Stimulated activated CD8-positive, alpha-beta memory T cell treated with anti-CD3 and anti-CD28 coated beads, Interleukin-7, amount 100 ng/mL, for 24 hours (primary cell): ENCODE results near the gene KLC1.
"Not testable (repeated sequence)": the region's sequence is repeated elsewhere in the genome, so short reads cannot be mapped to it uniquely, and the experiment has no call there.

Experiments
- DNase-seq: peaks from one replicate; pipeline ENCODE4 v3.0.0-alpha.2; 2020; ENCODE audit warnings: low read depth

The KLC1 gene

GRCh38 chr14:103625356-103626095 lies 3.5 kb upstream of the KLC1 start:
- no peak for DNase-seq

- no peak for DNase-seq
These were observed 2.7 kb upstream of the KLC1 start for GRCh38 chr14:103626146-103626850.

- DNase-seq: no peak
These were observed 1.7 kb upstream of the KLC1 start for GRCh38 chr14:103627073-103628025.

DNA sequence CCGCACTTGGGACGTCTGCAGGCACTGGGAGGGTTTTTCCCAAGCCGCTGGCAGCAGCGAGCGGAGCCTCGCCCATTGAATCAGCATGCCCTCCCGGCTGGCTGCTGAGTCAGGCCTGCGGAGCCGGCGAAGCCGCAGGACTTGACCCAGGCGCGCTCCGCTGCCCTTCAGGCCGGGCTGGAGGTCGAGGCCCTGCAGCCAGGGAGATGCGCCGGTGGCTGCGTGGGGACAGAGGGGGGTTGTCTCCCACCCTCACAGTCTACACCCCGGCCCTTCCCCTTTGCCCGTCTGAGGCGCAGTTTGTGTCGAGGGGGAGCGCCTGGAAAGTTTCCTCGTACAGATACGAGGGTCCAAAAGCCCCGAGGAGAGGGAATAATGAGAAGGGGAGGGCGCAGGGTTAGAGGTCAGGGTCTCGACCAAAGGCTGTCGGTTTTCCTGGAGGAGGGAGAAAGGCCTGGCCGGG lies 759 bp upstream of the KLC1 start:
- no peak for DNase-seq

DNA sequence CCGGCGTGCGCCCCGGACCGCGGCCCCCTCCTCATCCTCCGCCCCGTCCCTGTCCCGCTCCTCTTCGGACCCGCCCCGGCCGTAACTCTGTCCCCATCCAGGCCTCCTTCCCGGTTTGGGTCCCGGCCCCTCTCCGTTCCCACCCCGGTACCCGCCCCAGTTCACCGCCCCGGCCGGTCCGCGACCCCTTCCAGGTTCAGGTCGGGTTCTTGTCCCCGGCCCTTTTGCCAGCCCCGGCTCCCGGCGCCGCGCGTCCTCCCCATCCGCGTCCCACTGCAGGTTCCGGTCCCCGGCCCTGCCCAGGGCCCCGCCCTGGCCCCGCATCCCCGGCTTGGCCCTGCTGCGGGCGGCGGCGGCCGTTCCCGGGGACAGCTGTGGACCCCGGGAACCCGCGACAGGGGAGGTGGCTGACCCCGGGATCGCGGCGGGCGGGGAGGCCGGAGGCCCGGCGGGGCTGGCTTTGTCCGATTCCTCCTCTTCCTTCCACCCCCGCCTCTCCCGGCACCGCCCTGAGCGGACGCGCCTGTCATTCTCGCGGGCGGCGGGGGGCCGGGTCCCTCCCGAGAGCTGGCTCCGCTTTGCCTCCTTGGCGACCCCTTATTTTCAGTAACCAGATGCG lies 601 bp downstream of the KLC1 start:
- peak; percentile 25 for DNase-seq

GRCh38 chr14:103630364-103631108 lies 1.5 kb downstream of the KLC1 start:
- no peak for DNase-seq

DNA sequence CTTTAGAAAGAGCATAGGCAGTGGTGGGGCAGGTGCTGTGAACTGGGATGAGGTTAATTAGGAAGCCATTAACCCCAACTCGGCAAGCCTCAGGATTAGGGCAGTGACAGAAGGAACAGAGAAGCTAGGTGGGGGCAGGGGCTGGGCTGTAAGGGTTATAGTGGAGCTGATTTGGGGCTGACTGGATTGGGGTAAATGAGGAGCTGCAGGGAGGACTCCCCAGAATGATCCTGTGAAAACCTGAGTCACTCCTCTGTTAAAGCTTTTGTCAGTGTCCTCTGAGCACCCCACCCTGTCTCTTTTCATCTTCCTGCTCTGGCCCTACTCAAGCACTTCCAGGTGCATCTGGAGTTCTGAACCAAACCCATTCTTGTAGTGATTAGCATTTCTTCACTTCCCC lies 4.4 kb downstream of the KLC1 start:
- no peak for DNase-seq

GRCh38 chr14:103634156-103634555 lies 5.1 kb downstream of the KLC1 start:
- no peak for DNase-seq

DNA sequence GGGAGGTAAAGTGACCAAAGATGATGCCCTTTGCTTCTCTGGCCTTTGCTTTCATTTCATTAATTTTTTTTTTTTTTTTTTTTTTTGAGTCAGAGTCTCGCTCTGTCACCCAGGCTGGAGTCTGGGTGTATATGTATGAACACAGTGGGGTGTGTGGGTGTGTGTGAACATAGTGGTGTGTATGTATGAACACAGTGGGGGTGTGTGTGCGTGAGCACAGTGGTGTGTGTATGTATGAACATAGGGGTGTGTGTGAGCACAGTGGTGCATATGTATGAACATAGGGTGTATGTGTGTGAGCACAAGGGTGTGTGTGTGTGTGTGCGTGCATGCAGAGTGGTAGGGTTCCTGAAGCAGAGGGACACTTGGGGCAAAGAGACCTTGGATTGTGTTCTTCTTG lies 9.6 kb downstream of the KLC1 start:
- no peak for DNase-seq

DNA sequence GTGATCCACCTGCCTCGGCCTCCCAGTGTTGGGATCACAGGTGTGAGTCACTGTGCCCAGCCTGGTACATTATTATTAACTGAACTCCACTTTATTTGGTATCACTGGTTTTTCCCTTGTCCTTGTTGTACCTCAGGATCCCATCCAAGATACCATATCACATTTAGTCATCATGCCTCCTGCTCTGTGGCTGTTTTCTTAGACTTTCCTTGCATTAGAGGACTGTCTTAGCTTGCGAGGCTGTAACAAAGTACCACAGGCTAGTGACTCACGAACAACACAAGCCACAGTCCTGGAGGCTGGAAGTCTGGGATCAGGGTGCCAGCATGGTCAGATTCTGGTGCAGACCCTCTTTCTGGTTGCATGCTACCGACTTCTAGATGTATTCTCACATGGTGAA lies 12.2 kb downstream of the KLC1 start:
- DNase-seq: no peak

GRCh38 chr14:103646189-103646588 lies 17.2 kb downstream of the KLC1 start:
- DNase-seq: no peak

DNA sequence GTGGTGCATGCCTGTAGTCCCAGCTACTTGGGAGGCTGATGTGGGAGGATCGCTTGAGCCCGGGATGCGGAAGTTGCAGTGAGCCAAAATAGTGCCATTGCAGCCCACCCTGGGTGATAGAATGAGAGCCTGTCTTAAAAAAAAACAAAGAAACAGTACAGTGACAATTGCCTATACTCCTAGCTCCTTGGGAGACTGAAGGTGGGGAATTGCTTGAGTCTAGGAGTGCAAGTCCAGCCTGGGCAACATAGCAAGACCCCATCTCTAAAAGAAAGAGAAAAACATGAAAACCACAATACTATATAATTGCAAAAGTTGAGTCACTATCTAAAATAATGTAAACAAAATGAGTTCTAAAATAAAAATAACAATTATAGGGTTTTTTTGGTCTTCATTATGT lies 20.0 kb downstream of the KLC1 start:
- DNase-seq: no peak

DNA sequence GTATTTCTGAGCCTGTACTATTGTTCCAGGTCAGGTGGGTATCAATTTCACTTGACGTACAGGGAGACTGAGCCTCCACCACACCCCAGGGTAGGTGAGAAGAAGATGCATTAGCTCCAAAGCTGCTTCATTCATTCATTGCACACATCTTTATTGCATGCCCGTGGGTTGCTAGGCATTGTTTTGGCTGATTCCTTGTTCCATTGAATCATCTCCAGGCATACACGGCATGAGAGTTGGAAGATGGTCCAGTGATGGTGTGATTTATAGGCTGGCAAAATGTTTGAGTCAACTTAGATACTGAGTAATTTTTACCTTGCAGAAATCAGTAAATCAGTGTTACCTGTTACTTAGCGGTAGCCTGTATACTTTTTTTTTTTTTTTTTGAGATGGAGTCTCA lies 21.2 kb downstream of the KLC1 start:
- no peak for DNase-seq

DNA sequence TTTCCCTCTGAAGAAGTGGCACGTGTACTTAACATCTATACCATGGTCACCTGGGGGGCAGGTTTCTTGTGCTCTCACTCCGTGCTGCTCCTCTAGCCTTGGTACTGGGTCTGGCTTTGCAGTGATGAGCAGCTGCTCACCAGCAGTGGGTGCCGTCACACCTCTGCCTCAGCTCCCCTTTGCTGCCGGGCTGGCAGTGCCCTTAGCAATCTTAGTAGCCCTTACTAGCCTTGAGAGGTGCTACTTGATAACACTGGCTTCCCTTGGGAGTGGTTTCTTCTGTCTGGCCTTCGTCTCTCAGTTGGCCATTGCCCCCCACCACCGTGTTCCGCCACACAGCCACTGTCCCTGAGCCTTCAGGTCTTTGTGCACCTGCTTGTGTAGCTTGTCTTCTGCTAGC lies 22.6 kb downstream of the KLC1 start:
- no peak for DNase-seq

DNA sequence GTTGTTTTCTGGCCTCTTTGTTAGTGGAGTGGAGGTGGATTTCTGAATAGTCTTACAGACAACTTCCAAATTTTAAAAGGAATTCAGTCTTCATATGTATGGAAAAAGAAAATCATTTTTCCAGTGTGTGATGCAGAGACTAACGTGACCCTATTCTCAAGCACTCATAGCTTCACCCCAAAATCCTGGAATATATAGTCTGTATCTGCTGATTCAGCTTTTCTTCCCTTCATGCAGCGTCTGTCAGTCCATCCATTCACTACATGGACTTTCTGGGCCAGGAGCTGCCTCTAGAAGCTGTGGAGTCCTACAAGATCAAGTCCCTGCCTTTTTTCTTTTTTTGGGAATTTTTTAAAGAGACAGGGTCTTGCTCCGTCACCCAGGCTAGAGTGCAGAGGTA lies 23.8 kb downstream of the KLC1 start:
- no peak for DNase-seq

DNA sequence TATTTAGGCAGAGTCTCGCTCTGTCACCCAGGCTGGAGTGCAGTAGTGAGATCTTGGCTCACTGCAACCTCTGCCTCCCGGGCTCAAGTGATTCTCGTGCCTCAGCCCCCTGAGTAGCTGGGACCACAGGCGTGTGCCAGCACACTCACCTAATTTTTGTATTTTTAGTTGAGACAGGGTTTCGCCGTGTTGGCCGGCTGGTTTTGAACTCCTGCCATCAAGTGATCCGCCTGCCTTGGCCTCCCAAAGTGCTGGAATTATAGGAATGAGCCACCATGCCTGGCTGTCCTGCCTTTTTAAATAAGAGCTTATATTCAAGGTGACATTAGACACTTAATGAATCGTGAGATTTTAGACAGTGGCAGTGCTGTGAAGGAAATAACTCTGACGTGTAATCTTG lies 24.3 kb downstream of the KLC1 start:
- DNase-seq: not testable (repeated sequence)

DNA sequence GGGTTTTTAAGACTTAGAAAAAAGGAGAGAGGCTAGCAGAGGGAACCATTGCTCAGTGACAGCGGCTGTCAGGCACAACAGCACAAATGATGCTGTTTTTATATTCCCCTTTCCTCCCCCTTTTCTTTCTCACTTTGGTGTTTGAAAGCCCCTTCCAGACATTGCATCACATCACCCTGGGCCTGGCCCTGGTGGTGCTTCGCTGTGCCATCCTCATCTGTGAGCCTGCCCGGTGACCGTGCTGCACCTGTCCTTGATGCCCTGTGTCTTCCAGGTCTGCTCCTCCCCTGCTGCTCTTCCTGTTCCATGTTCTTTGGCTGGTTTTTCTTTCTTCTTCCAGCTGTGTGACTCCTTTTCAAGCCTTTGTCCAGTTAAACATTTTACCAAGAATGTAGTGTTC lies 24.8 kb downstream of the KLC1 start:
- DNase-seq: no peak

- no peak for DNase-seq
These were observed 25.6 kb downstream of the KLC1 start for GRCh38 chr14:103654619-103655018.

GRCh38 chr14:103656031-103656755 lies 27.2 kb downstream of the KLC1 start:
- no peak for DNase-seq

- DNase-seq: no peak
These were observed 27.7 kb downstream of the KLC1 start for GRCh38 chr14:103656756-103657133.

DNA sequence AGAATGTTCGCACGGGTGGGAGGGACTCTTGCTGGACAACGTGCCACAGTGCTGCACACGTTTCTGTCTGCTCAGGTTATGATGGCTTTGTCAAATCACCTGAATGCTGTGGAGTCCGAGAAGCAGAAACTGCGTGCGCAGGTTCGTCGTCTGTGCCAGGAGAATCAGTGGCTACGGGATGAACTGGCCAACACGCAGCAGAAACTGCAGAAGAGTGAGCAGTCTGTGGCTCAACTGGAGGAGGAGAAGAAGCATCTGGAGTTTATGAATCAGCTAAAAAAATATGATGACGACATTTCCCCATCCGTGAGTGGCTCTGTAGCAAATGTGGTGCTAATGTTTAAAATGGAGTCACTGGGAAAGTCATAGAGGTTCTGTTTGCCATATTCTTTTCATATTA lies 28.5 kb downstream of the KLC1 start:
- no peak for DNase-seq
